Spleen (tissue), 7 donors: Measurements from ENCODE around the gene CD69.

ENCODE experiments used
- CTCF ChIP-seq, 11 experiments: fragments of 200-600 bp in 7 of 11; fragments of 450-650 bp in 4 of 11; sonication (generic) in 4 of 11; IDR thresholded peaks in 8 of 11; conservative IDR thresholded peaks in 3 of 11; 1 replicate in 7 of 11; 2 replicates in 4 of 11; pipeline versions ENCODE4 v1.4.0 to v1.8.0; 2016 to 2021; ENCODE audit warnings: antibody characterized with exemption in 11 of 11, inconsistent platforms in 4 of 11, mild to moderate bottlenecking in 1 of 11
- POLR2A ChIP-seq, 3 donors: fragments of 450-650 bp; IDR thresholded peaks; one replicate each; pipeline ENCODE4 v1.5.1; 2017; ENCODE audit warnings: antibody characterized with exemption in 3 of 3, mild to moderate bottlenecking in 1 of 3
- POLR2AphosphoS5 ChIP-seq, 3 donors: sonication (generic); formaldehyde crosslinking; IDR thresholded peaks; one replicate each; pipeline ENCODE4 v1.5.1; 2017; ENCODE audit warnings: antibody characterized with exemption in 3 of 3
- donor health status: DM: no; HTN: no; CAD: no; lungs with moderate emphysema.
- donor health status: DM: no; HTN: no; CAD: no.
- donor health status: DM: no; HTN: no; CAD: no.

DNA sequence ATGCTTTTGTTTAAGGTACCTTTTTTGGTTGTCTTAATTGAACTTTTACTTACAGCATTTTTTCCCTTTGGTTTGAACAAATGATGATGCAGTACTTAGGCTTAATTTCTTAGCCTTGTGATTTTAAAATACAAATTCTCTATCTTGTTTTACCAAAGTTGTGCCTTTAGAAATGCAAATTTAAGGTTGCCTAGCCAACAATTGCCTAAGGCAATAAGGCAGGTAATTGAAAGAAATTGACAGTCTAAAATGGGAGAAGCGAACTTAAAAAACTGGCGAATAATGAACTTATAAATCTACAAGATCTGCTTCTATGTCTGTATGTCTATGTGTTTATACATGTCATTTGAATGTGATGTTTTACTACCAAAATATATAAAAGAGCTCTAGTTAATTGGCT, 23.6 kb upstream of the CD69 start:
- TF ChIP-seq CTCF (IDR thresholded peaks at IDR 0.05 in 8 of 11, conservative IDR thresholded peaks at IDR 0.05 in 3 of 11) (no peak), POLR2AphosphoS5 (IDR thresholded peaks at IDR 0.05) (no peak), POLR2A (IDR thresholded peaks at IDR 0.05) (no peak)
